ENCODE measurements around the gene ALAS1.

The ALAS1 gene

DNA sequence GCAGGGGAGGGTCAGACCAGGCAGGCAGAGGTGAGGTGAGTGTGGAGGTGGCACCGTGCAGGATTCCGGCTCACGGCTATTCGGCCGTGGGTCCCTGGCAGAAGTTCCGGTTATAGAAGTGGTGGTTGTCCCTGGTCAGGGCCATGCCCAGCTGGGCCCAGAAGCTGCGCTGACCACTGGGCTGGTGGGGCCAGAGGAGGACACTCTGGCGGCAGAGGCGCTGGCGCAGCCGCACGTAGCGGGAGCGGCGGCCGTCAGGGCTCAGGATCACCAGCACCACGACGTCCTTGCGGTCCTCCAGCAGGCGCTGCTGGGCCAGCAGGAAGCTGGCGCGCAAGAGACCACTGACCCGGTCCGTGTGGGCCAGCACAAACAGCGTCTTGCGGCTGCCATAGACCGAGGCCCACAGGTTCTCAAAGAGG is 23.2 kb downstream of the ALAS1 start:
- no peaks in the 10 kb centered on the region for H3K27me3 ChIP-seq (ENCODE audit: insufficient read depth, poor library complexity, severe bottlenecking)
- H3K4me3 ChIP-seq (replicated peaks; ENCODE audit: insufficient read depth, low read length) = no peak overlapping the region
- DNase-seq (ENCODE audit: low read depth in 1 of 2, low spot score in 1 of 2) = no peak
- no peak overlapping the region; the same call in 1 of the 2 replicates for H3K27ac ChIP-seq (replicated peaks)
- TF ChIP-seq CTCF (IDR thresholded peaks at IDR 0.05; ENCODE audit: insufficient read depth, low read length) (no peak), SPI1 (IDR thresholded peaks at IDR 0.05; ENCODE audit: borderline replicate concordance, low read depth) (no peak)

DNA sequence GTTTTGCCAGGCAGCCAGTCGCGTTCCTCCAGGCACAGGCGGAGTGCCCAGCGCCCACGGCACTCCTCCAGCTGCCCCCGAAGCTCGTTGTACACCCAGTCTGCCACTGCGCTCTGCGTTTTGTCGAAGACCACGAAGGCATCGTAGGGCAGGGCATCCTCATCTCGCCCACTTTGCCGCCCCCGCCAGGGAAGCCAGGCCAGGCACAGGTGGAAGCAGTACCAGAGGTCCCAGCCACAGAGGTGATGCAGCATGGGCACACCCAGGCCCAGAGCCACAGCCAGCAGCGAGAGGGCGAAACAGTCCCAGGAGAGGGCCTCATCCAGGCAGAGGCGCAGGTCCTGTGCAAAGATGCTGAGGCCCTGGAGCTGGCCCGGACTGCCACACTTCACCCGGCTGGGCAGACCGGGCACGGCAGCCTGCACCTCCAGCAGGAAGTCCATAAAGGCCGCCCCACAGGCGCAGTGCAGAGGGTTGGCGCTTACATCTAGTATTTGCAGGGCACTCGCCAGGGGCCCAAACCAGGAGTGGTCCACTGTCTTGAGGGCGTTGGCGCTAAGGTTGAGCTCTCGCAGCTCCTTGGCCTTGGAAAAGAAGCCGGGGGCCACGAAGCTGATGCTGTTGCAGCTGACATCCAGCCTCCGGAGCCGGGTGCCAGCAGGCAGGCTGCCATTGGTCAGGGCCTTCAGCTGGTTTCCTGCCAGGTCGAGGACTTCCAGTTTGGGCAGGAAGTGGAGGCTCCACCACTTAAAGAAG is 23.8 kb downstream of the ALAS1 start:
- H3K4me3 ChIP-seq (replicated peaks; ENCODE audit: insufficient read depth, low read length) = no peak overlapping the region
- no peaks in the 10 kb centered on the region for H3K27me3 ChIP-seq (ENCODE audit: insufficient read depth, poor library complexity, severe bottlenecking)
- no peak for DNase-seq (ENCODE audit: low read depth in 1 of 2, low spot score in 1 of 2)
- H3K27ac ChIP-seq (replicated peaks) = no peak overlapping the region
- TF ChIP-seq GABPA (IDR thresholded peaks at IDR 0.05; ENCODE audit: low read depth) (no peak), SPI1 (IDR thresholded peaks at IDR 0.05; ENCODE audit: borderline replicate concordance, low read depth) (no peak), CTCF (IDR thresholded peaks at IDR 0.05; ENCODE audit: insufficient read depth, low read length) (no peak), POLR2AphosphoS5 (IDR thresholded peaks at IDR 0.05; ENCODE audit: low read depth) (no peak)
- TF ChIP-seq, protein P1, sequence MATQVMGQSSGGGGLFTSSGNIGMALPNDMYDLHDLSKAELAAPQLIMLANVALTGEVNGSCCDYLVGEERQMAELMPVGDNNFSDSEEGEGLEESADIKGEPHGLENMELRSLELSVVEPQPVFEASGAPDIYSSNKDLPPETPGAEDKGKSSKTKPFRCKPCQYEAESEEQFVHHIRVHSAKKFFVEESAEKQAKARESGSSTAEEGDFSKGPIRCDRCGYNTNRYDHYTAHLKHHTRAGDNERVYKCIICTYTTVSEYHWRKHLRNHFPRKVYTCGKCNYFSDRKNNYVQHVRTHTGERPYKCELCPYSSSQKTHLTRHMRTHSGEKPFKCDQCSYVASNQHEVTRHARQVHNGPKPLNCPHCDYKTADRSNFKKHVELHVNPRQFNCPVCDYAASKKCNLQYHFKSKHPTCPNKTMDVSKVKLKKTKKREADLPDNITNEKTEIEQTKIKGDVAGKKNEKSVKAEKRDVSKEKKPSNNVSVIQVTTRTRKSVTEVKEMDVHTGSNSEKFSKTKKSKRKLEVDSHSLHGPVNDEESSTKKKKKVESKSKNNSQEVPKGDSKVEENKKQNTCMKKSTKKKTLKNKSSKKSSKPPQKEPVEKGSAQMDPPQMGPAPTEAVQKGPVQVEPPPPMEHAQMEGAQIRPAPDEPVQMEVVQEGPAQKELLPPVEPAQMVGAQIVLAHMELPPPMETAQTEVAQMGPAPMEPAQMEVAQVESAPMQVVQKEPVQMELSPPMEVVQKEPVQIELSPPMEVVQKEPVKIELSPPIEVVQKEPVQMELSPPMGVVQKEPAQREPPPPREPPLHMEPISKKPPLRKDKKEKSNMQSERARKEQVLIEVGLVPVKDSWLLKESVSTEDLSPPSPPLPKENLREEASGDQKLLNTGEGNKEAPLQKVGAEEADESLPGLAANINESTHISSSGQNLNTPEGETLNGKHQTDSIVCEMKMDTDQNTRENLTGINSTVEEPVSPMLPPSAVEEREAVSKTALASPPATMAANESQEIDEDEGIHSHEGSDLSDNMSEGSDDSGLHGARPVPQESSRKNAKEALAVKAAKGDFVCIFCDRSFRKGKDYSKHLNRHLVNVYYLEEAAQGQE (IDR thresholded peaks at IDR 0.05; ENCODE audit: insufficient replicate concordance, low read depth) = no peak

GRCh38 chr3:52222319-52223221 is 24.6 kb downstream of the ALAS1 start:
- DNase-seq (ENCODE audit: low read depth in 1 of 2, low spot score in 1 of 2) = no peak
- H3K4me3 ChIP-seq (replicated peaks; ENCODE audit: insufficient read depth, low read length) = no peak overlapping the region
- TF ChIP-seq CTCF (IDR thresholded peaks at IDR 0.05; ENCODE audit: insufficient read depth, low read length) (no peak), SPI1 (IDR thresholded peaks at IDR 0.05; ENCODE audit: borderline replicate concordance, low read depth) (no peak), GABPA (IDR thresholded peaks at IDR 0.05; ENCODE audit: low read depth) (no peak), POLR2AphosphoS5 (IDR thresholded peaks at IDR 0.05; ENCODE audit: low read depth) (no peak)
- TF ChIP-seq, protein P1 (IDR thresholded peaks at IDR 0.05; ENCODE audit: insufficient replicate concordance, low read depth) = no peak
- no peaks in the 10 kb centered on the region for H3K27me3 ChIP-seq (ENCODE audit: insufficient read depth, poor library complexity, severe bottlenecking)
- no peak overlapping the region for H3K27ac ChIP-seq (replicated peaks)
